B cell (primary cell): ENCODE results near the gene NCOR1. TPM values are rescaled to one million over a fixed set of nuclear protein-coding genes. Genes with fewer than 3 reads are reported as not detected.

Experiments used
- ATAC-seq: fragments of 200-7000 bp; cut with Tn5 transposase; one replicate; pipeline ENCODE4 v1.10.0; 2021; ENCODE audit warnings: low read depth, mild to moderate bottlenecking, moderate number of reproducible peaks, moderate library complexity
- CTCF ChIA-PET: fragments of 350-600 bp; sonication (Branson Sonifier 250); formaldehyde crosslinking; loops from one replicate; lab custom pipeline; 2021; ENCODE audit warnings: antibody characterized with exemption, inconsistent platforms; lab: Charles Lee
- POLR2A ChIA-PET: fragments of 350-600 bp; sonication (Branson Sonifier 250); formaldehyde crosslinking; loops from one replicate; lab custom pipeline; 2021; ENCODE audit warnings: antibody characterized with exemption; lab: Charles Lee
- DNase-seq: peaks from one replicate; pipeline ENCODE4 v3.0.0; 2013
- H2AFZ ChIP-seq: 2 replicates; pipeline ENCODE4 v1.6.1; 2012; ENCODE audit warnings: mild to moderate bottlenecking, low read depth, low read length; ENCODE audit not compliant: insufficient read depth, poor library complexity, severe bottlenecking
- H3K27ac ChIP-seq, 2 donors: 1 replicate in 1 of 2; 2 replicates in 1 of 2; pipeline ENCODE4 v1.5.1; 2012 to 2013; ENCODE audit warnings: low read length in 2 of 2, mild to moderate bottlenecking in 2 of 2, moderate library complexity in 1 of 2
- H3K27me3 ChIP-seq, 4 experiments: fragments of 200-600 bp in 1 of 4; sonication (generic) in 1 of 4; replicated peaks in 1 of 4; 1 replicate in 2 of 4; 2 replicates in 2 of 4; pipeline versions ENCODE4 v1.6.1 to v1.7.0; 2013 to 2016; ENCODE audit warnings: low read length in 3 of 4, mild to moderate bottlenecking in 2 of 4, mixed read lengths in 1 of 4, moderate library complexity in 1 of 4; ENCODE audit not compliant: insufficient read depth in 4 of 4, control insufficient read depth in 3 of 4; ENCODE audit errors: control extremely low read depth in 1 of 4
- H3K36me3 ChIP-seq, 2 experiments: replicated peaks in 1 of 2; 1 replicate in 1 of 2; 2 replicates in 1 of 2; pipeline versions ENCODE4 v1.6.1 to v1.7.1; 2013; ENCODE audit warnings: low read length in 1 of 2; ENCODE audit not compliant: insufficient read depth in 2 of 2, control insufficient read depth in 1 of 2; ENCODE audit errors: control extremely low read depth in 1 of 2, extremely low read depth in 1 of 2
- H3K4me1 ChIP-seq, 2 donors: fragments of 200-600 bp in 1 of 2; sonication (generic) in 1 of 2; 1 replicate in 1 of 2; 2 replicates in 1 of 2; pipeline versions ENCODE4 v1.5.1 to v1.6.1; 2013 to 2017; ENCODE audit warnings: low read length in 2 of 2; ENCODE audit not compliant: control insufficient read depth in 2 of 2, insufficient read depth in 2 of 2
- H3K4me2 ChIP-seq: replicated peaks from 2 replicates; pipeline ENCODE3; 2012; ENCODE audit warnings: mild to moderate bottlenecking, low read depth, low read length; ENCODE audit not compliant: poor library complexity, severe bottlenecking
- H3K4me3 ChIP-seq, 5 experiments: fragments of 200-600 bp in 1 of 5; sonication (generic) in 1 of 5; 1 replicate in 3 of 5; 2 replicates in 2 of 5; pipeline versions ENCODE4 v1.5.1 to v1.7.0; 2011 to 2016; ENCODE audit warnings: low read length in 4 of 5, mild to moderate bottlenecking in 4 of 5, low read depth in 2 of 5, control low read depth in 1 of 5, moderate library complexity in 1 of 5; ENCODE audit not compliant: insufficient read depth in 1 of 5; ENCODE audit errors: control extremely low read depth in 1 of 5, extremely low read depth in 1 of 5
- H3K79me2 ChIP-seq: fragments of 200-600 bp; sonication (generic); one replicate; pipeline ENCODE4 v1.6.0; 2016; ENCODE audit warnings: low read length; ENCODE audit not compliant: control insufficient read depth, insufficient read depth
- H3K9ac ChIP-seq: fragments of 200-600 bp; sonication (generic); 2 replicates; pipeline ENCODE4 v1.6.1; 2017; ENCODE audit warnings: mild to moderate bottlenecking, low read length, moderate library complexity
- H3K9me3 ChIP-seq, 3 donors: one replicate each; pipeline versions ENCODE4 v1.6.1 to v1.7.1; 2013; ENCODE audit warnings: low read length in 2 of 3; ENCODE audit not compliant: control insufficient read depth in 2 of 3, insufficient read depth in 1 of 3; ENCODE audit errors: control extremely low read depth in 1 of 3
- H4K20me1 ChIP-seq: 2 replicates; pipeline ENCODE4 v1.6.0; 2012; ENCODE audit warnings: mild to moderate bottlenecking, low read length; ENCODE audit not compliant: insufficient read depth, control insufficient read depth, poor library complexity, severe bottlenecking
- H3K27ac Mint-ChIP-seq: one replicate; pipeline ENCODE4 v1.8.0; 2021; ENCODE audit warnings: mixed read lengths
- H3K27me3 Mint-ChIP-seq: one replicate; pipeline ENCODE4 v1.8.0; 2021; ENCODE audit warnings: mixed read lengths
- H3K4me1 Mint-ChIP-seq: one replicate; pipeline ENCODE4 v1.8.0; 2021; ENCODE audit warnings: mixed read lengths
- H3K4me3 Mint-ChIP-seq: one replicate; pipeline ENCODE4 v1.8.0; 2021; ENCODE audit warnings: mixed read lengths
- H3K9me3 Mint-ChIP-seq: one replicate; pipeline ENCODE4 v1.8.0; 2022; ENCODE audit warnings: mixed read lengths; ENCODE audit not compliant: insufficient read depth
- EZH2 ChIP-seq: IDR thresholded peaks from 2 replicates; pipeline ENCODE4 v1.6.1; 2012; ENCODE audit warnings: borderline replicate concordance, low read depth, mild to moderate bottlenecking, moderate library complexity, low read length; ENCODE audit not compliant: insufficient read depth, poor library complexity, severe bottlenecking
- WGBS: methylation state at CpG from one replicate; pipeline ENCODE4 v1.1.5; 2013; ENCODE audit warnings: missing lambda C conversion rate; ENCODE audit not compliant: insufficient coverage; 5-methylcytosine and 5-hydroxymethylcytosine counted together
- intact Hi-C: fragments of 100-400 bp; cut with micrococcal nuclease; formaldehyde crosslinking; loops from one replicate; pipeline ENCODE4 v1.10.0; 2022
- polyA plus RNA-seq: library from polyadenylated mRNA; depleted of rRNA; stranded (reverse); fragments of >200 nt; gene quantifications from 2 replicates; pipeline ENCODE4 v1.2.3, GENCODE V29; 2012
- total RNA-seq, 2 donors: library from RNA; stranded (reverse); fragments of 120-200 nt in 1 of 2; gene quantifications; 1 replicate in 1 of 2; 2 replicates in 1 of 2; pipeline versions ENCODE4 v1.2.3 to v1.2.4, GENCODE V29; 2013 to 2022
- TF ChIP-seq, protein P1 (sequence below): fragments of 200-600 bp; IDR thresholded peaks from one replicate; pipeline ENCODE4 v1.8.0; 2022; ENCODE audit warnings: antibody characterized with exemption, mild to moderate bottlenecking

Gene NCOR1
- total and polyA plus RNA-seq, 2 donors (not counting 1 experiment from before 2014, with no cell fraction given), result 46.3 to 217 TPM

DNA sequence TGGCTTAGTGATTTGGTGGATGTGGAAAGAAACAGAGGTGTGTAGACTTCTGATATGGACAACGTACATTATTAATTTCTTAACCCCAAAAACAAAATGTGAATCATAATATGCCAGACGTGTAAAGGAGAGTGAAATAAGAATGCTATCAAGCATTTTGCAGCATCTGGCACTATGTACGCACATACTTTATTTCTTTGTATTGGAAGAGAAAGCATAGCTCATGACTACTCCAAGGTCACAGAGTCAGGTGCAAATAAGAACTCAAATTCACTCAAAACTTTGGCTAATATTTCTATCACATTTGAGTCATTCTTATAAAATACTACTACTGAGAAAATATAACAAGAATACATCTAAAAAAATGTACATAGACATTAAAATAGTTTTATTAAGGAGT, 140.9 kb downstream of the NCOR1 start:
- Histone ChIP-seq H4K20me1 (no peaks in the 10 kb centered on the region), H3K79me2 (peaks cover 5% of the 10 kb centered on the region), H3K27me3 (no peaks in the 10 kb centered on the region), H3K27ac (no peak overlapping the region), H3K4me2 (no peak overlapping the region), H3K9ac (no peak overlapping the region), H3K4me3 (no peak overlapping the region), H3K4me1 (no peaks in the 10 kb centered on the region), H3K36me3 (peaks cover 5 to 84% of the 10 kb centered on the region in 2 experiments), H3K9me3 (no peaks in the 10 kb centered on the region), H2AFZ (no peak overlapping the region)
- Mint-ChIP-seq H3K9me3 (no peaks in the 10 kb centered on the region), H3K27me3 (no peaks in the 10 kb centered on the region), H3K4me3 (no peak overlapping the region), H3K27ac (no peak overlapping the region), H3K4me1 (no peaks in the 10 kb centered on the region)
- no peak for TF ChIP-seq EZH2
- TF ChIP-seq, protein P1, sequence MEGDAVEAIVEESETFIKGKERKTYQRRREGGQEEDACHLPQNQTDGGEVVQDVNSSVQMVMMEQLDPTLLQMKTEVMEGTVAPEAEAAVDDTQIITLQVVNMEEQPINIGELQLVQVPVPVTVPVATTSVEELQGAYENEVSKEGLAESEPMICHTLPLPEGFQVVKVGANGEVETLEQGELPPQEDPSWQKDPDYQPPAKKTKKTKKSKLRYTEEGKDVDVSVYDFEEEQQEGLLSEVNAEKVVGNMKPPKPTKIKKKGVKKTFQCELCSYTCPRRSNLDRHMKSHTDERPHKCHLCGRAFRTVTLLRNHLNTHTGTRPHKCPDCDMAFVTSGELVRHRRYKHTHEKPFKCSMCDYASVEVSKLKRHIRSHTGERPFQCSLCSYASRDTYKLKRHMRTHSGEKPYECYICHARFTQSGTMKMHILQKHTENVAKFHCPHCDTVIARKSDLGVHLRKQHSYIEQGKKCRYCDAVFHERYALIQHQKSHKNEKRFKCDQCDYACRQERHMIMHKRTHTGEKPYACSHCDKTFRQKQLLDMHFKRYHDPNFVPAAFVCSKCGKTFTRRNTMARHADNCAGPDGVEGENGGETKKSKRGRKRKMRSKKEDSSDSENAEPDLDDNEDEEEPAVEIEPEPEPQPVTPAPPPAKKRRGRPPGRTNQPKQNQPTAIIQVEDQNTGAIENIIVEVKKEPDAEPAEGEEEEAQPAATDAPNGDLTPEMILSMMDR, result no peak
- no CpG with 5 or more reads among the region's 3 CpGs for WGBS
- POLR2A ChIA-PET, result no interaction called here
- DNase-seq (no peak), ATAC-seq (no peak)
- CTCF ChIA-PET, result interaction anchor here (1.4 kb wide), 1 partner anchor 14 kb away, joined by 3 read pairs; no protein-coding TSS in a partner anchor
- intact Hi-C loops, result no loop called here

DNA sequence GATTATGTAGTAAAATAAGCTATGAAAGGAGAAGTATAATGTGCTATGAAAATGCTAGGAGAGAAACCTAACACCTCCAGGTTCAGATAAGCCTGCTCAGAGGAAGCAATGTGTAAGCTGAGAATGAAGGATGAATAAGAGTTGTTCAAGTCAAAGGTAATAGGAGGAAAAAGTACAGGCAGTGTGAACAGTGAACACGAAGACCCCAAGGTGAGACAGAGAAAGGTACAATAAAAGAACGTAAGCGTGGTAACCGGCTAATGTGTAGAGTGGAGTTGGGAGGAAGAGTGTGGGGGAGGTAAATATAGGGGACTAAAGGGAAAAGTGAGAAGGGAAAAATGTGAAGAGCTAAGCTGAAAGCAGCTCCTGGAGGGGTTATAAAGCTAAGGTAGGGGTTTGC, 141.5 kb downstream of the NCOR1 start:
- H4K20me1 ChIP-seq, result no peaks in the 10 kb centered on the region
- no peaks in the 10 kb centered on the region for H3K27me3 ChIP-seq
- H3K79me2 ChIP-seq, result peaks cover 2% of the 10 kb centered on the region
- H3K9ac ChIP-seq, result no peak overlapping the region
- no peaks in the 10 kb centered on the region for H3K4me1 ChIP-seq
- H2AFZ ChIP-seq, result no peak overlapping the region
- DNase-seq (no peak), ATAC-seq (no peak)
- no peak overlapping the region for H3K4me3 ChIP-seq
- no peak overlapping the region for H3K27ac ChIP-seq
- peaks cover 5 to 83% of the 10 kb centered on the region in 2 experiments for H3K36me3 ChIP-seq
- intact Hi-C loops, result no loop called here
- Mint-ChIP-seq H3K27ac (no peak overlapping the region), H3K27me3 (no peaks in the 10 kb centered on the region), H3K4me3 (no peak overlapping the region), H3K4me1 (no peaks in the 10 kb centered on the region), H3K9me3 (no peaks in the 10 kb centered on the region)
- ChIA-PET POLR2A (no interaction called here), CTCF (interaction anchor here (1.4 kb wide), 1 partner anchor 14 kb away, joined by 3 read pairs; no protein-coding TSS in a partner anchor)
- H3K4me2 ChIP-seq, result no peak overlapping the region
- TF ChIP-seq, protein P1, result no peak
- no peaks in the 10 kb centered on the region for H3K9me3 ChIP-seq
- WGBS, result 96% methylated on average over 4 of the region's 4 CpGs
